ENCODE measurements around the gene STK32B.

- TF ChIP-seq CTCF (conservative IDR thresholded peaks at IDR 0.05; ENCODE audit: low read depth, low read length) (no peak), EZH2 (IDR thresholded peaks at IDR 0.05; ENCODE audit: borderline replicate concordance, low read depth, low read length, poor library complexity, severe bottlenecking) (no peak)
These were observed 365.4 kb downstream of the STK32B start for GRCh38 chr4:5416637-5417036.

All from A673 (cell line).